Activated CD4-positive, alpha-beta T cell treated with anti-CD3 and anti-CD28 coated beads, Interleukin-2, amount 50 U/mL, for 1 hour (primary cell): Measurements from ENCODE around the gene MLKL.

Source experiments
- DNase-seq: peaks from one replicate; pipeline ENCODE4 v3.0.0-alpha.2; 2020

Gene MLKL

GRCh38 chr16:74641969-74642368, 58.7 kb downstream of the MLKL start:
- no peak for DNase-seq

- no peak for DNase-seq
Observed at GRCh38 chr16:74637742-74638453, 62.8 kb downstream of the MLKL start.

- DNase-seq, result no peak
Observed at GRCh38 chr16:74635303-74635702, 65.4 kb downstream of the MLKL start.

- DNase-seq, result no peak
Observed at GRCh38 chr16:74633686-74634085, 67.0 kb downstream of the MLKL start.

- no peak for DNase-seq
Observed at GRCh38 chr16:74627506-74628220, 73.0 kb downstream of the MLKL start.

- no peak for DNase-seq
Observed at GRCh38 chr16:74626741-74627416, 73.8 kb downstream of the MLKL start.

GRCh38 chr16:74625500-74626350, 74.9 kb downstream of the MLKL start:
- DNase-seq, result no peak

GRCh38 chr16:74623839-74624235, 76.8 kb downstream of the MLKL start:
- DNase-seq, result no peak

GRCh38 chr16:74623214-74623838, 77.3 kb downstream of the MLKL start:
- no peak for DNase-seq

- no peak for DNase-seq
Observed at GRCh38 chr16:74622005-74622404, 78.7 kb downstream of the MLKL start.
